Esophagus mucosa (tissue), 1 donor: ENCODE measurements around the gene CBFA2T3. TPM values are rescaled to one million over a fixed set of nuclear protein-coding genes. Genes with fewer than 3 reads are reported as not detected.

ENCODE experiments used
- ATAC-seq: fragments of 200-7000 bp; cut with Tn5 transposase; one replicate; pipeline ENCODE4 v1.9.1; 2020
- total RNA-seq: library from RNA; stranded (reverse); gene quantifications from one replicate; pipeline ENCODE4 v1.2.4, GENCODE V29; 2023
- donor health status: DM: yes; HTN: yes; CAD: no.

Gene CBFA2T3
- total RNA-seq, 1 donor from 2014 or later = 1.1 TPM

DNA sequence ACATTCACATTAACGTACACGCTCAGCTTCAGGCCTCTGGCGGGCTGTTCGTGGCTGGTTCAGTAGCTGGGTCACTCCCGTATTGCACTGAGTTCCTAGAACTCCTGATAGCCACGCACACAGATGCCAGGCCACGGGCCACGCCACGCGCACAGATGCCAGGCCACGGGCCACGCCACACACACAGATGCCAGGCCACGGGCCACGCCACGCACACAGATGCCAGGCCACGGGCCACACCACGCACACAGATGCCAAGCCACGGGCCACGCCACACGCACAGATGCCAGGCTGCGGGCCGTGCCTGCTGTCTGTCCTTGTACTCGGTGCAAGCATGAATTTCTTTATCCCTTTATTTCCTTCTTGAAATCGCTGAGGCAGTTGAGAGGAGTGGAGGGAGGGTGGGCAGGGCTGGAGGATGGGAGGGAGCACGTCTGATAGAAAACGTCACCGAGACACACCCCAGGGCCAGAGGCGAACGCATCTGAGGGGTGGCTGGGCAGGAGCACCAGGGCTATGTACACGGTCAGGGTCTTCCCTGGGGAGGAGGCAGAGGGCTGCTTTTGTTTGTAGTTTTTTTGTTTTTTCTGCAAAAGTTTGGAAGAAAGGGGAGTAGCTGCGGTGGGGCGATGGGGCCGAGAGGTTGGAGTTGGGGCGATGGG is 101.9 kb downstream of the CBFA2T3 start:
- ATAC-seq = no peak

DNA sequence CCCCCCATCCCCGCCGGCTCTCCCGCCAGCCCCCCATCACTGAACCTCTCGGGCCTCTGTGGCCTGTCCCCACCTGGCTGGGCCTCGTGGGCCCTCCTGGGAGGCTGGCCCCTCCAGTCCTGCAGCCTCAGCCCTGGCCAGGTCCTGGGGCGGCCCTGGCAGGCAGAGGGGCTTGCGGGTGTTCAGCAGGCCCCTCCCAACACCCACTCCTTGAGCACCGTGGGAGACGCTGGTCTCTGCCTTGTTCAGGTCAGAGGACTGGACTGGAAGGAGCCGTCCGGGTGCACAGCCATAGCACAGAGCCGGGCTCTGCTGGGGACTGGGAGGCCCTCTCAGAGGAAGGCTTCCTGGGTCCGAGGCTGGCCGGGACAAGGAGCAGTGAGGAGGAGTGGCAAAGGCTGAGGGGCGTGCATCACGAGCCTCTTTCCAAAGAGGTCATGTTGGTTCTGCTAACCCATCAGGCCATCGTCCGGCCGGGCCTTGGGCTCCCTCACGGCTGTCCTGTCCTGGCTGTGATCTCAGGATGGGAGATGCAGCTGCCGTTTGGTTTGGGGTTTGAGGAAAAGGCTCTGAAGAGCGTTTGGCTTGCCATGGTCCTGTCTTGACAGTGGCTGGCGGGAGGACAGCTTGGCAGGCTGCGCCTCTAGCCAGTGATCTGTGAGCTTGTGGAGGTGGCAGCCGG is 104.2 kb downstream of the CBFA2T3 start:
- no peak for ATAC-seq

DNA sequence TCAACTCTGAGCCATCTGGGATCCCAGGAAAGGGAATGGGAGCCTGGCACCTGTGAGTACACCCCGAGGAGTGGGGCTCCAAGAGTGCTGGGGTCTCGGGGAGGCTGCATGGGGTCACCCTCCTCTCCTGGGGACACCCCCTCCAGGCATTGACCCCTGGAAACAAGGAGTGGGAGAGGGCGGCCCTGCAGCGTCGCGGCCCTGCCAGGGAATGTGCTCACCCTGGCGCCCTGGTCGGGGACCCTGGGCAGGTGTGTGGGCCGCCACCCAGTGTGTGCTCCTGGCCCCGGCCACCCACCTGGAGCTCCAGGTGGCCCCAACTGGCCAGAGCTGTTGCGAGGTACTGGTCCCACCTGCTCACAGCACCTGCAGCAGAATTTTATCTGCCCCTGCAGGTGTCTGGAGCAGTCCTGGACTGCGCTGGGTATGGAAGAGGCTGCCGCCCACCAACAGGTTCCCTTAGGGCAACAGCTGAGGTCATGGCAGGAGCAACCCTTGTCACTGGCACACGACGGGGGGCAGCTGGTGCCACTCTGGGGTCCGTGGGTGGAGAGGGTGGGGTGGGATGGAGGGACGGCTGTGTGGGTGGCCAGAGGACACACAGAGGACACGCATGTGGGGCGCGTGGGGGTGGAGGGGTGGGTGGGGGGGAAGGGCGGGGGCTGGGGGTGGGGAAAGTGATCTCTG is 105.1 kb downstream of the CBFA2T3 start:
- no peak for ATAC-seq

DNA sequence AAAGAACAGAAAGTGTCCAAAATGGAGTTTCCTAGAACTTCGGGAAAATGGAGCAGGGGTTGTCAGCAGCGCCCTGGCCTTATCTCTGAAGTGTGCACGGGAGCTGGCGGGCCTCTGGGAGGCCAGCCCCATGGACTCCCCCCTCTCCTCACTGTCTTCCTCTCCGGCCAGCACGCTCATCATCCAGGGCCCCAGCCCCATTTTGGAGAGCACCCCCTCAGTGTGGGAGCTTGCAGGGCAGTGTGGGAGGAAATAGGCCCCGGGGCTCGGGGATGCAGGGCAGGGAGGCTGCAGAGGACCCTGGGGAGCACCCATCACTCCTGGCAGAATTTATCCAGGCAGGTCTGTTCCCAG is 105.7 kb downstream of the CBFA2T3 start:
- ATAC-seq = no peak

DNA sequence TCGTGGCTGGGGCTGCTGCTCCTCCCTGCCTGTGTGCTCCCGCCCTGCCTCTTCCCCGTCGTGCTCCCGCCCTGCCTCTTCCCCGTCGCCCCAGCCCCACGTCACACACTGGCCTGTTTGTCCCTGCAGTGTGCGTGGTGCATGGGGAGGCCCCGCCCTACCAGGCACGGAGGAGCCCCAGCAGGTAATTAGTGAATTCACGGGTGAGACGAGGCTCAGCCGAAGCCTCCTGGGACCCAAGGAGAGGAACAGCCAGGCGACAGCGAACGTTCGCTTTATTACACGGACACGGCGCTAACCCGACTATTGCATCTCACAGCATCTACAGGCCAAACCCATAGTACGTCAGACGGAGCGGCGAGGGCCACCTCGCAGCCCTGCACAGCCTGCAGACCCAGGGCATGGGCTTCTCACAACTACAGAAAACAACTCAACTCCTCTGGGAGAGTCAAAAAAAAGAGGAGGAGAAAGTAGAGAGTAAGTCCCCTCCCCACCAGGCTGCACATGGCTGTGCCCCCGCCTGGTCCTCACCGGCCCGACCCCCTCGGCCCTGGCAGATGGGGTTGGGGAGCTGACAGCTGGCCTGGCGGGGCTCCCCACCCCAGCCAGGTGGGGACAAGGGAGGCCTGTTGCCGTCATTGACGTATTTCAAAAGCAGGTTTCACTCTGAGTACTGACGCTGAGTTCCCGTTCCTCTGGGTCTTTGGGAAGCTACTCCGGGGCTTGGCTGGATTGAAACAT is 106.2 kb downstream of the CBFA2T3 start:
- ATAC-seq = no peak

DNA sequence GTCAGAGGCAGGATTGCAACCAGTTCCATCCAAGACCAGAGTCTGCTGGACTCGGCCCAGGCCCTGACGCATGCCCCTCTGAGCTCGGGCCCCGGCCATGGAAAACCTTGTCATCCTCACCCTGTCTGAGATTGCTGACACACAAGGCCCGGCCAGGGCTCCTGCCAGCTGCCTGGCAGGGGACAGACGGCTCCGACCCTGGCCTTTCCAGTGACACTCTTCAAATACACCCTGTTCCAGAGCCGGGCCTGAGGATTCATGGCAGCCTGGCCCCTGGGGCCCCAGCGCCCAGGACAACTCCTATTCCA is 107.4 kb downstream of the CBFA2T3 start:
- ATAC-seq = no peak

DNA sequence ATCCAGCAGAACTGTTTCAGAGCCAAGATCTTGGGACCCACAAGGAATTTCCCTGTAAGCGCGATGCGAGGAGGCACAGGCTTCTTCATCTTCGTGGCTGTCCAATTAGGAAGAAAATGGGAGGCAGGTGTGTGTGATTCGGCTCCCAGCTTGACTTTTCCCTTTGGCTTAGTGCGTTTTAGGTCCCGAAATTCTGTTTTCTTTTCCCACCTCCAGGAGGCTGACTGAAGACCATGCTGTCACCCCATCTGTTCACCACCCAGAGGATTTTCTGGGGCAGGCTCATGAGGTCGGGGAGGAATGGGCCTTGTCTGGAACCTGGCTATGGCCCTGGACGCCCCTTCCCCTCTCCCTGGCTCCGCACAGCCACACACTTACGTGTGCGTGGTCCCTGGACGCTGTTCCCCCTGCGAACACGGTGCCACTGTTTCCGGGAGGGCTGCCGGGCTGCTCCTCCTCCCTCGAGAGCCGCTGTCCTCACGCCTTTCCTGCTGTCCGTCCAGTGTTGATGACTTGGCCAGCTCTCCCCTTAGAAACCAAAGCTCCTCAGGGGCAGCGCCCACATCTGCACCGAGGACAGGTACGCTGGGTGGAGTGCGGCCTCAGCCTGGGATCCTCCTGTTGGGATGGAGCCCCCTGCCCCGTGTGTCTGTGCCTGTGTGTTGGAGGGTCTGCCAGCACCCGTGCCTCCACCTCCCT is 107.9 kb downstream of the CBFA2T3 start:
- no peak for ATAC-seq

DNA sequence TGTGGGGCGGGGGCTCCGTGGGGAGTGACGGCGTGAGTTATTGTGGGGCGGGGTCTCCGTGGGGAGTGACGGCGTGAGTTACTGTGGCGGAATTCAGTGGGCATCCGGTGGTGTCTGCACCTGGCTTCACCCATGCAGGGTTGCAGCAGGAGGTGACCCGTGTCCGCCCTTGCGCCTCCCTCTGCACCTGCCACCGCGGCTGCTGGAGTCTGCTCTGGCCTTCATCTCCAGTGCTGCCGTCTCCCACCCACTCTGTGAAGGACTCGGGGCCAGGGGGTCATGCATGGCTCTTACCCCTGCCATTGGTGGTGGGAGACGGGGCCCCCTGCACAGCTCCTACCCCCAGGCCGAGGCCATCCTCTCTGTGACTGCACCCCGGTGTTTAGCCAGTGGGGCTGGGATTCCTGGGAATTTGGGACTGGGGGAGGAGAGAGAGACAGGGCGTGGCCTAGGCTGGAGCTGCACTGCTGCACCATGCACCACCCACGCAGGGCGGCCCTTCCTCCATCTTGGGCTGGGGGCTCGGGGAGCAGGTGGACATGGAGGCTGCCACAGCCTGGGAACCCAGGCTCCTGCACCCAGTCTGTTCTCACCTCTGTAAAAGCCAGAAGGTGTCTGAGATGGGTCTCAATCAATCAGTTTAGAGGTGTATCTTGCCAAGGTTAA is 109.3 kb downstream of the CBFA2T3 start:
- ATAC-seq = no peak

DNA sequence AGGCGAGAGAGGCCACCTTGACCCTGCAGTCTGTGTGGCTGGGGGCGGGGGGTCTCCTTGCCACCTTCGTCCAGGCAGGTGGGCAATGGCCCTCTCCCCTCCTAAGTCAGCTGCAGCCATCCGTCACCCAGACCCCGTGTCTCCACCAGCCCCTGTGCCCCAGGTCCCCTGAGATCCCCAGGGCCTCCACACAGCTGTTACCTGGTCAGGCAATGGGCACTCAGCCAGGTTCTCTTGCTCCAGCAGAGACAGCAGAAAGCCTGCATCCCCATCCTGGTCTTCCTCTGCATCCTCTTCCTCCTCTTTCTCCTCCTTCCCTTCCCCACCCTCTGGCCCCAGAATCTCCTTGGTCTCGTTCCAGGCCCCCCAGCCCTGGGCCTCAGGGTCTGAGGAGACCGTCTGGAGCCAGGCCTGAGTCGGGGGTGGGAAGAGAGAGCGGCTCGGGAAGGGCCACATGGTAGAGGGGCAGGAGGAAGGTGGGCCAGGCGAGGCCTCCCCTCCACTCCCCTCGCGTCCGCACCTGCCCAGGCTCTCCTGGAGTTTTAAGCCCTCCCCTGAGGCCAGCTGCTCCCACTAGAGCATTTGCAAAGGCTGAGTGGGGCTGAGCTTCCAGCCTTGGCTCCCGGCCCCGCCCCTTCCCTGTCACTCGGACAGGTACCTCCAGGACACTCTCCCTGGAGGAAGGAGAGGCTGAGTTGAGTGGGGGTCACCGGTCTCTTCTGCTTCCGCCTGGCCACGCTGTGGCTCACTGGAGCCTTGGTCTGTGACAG is 110.7 kb downstream of the CBFA2T3 start, which contains the start of gene PABPN1L:
PABPN1L (minus strand) TSS at position 510 of the 770 bp plus-strand sequence; CDS start at position 456, 54 bp downstream.
- no peak for ATAC-seq

DNA sequence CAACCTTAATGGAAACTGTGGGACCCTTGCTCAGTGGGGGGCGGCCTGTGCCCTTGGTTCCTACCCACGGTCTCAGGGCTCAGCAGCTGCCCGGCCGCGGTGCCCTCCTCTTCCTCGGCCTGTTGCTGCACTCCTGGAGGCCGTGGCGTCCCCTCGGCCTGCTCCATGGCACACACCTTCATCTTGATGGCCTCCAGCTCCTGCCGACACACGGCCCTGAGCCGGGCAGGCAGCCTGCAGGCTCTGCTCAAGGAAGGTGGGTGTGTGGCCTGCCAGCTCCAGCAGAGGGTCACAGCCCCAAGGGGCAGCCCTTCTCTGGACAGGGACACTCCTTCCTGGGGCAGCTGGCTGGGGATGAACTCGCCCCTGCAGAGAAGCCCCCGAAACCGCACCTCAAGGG is 111.3 kb downstream of the CBFA2T3 start:
- no peak for ATAC-seq

DNA sequence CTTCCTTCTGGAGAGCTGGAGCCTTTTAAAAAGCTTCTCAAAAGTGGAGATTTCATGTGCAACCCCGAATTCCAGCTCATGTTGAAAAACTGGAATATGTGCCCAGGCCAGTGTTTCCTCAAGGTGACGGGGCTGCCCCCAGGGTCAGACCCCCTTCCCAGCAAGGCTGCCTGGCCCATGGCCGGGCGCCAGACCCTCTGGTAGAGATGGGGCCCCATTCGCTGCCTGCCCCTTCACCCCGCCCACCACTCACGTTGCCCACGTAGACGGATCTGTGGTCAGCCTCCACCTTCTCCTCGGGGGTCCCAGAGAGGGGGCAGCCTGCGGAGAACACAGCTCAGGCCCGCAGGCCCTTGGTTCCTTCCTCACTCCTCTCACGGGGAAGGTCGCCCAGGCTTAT is 111.7 kb downstream of the CBFA2T3 start:
- no peak for ATAC-seq

DNA sequence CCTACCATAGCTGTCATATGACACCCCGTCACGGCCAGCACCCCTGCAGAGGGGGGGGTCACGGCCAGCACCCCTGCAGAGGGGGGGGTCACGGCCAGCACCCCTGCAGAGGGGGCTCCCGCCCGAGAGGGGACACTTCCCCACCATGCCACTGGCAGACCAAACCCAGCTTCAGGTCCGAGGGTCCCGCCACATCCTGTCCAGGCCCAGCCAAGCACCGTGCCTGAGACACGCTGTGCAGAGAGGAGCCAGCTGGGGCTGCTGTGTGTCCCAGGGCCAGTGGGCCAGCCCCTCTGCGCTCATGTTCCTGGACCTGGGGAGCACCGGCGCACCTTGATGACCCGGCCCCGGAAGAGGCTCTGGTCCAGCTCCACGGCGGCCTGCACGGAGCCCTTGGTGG is 112.5 kb downstream of the CBFA2T3 start:
- ATAC-seq = peak; percentile 9

DNA sequence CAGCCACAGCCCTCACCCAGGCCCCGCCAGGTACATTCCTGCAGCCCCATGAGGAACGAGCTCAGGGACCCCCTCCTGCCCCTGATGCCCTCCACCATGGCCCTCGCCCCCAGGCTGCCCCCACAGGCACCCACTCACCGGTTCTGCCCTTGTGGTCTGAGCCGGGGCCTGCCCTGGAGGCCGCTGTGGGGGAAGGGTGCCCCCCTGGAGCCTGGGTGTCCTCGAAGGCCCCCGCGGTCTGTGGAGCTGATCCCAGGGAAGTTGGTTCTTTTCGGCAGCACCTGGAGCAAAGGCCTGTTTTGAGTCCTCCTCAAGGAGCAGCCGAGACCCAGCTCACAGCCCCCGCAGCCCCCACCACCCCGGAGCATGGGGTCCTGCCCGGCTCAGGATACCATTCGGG is 112.9 kb downstream of the CBFA2T3 start:
- ATAC-seq = no peak

DNA sequence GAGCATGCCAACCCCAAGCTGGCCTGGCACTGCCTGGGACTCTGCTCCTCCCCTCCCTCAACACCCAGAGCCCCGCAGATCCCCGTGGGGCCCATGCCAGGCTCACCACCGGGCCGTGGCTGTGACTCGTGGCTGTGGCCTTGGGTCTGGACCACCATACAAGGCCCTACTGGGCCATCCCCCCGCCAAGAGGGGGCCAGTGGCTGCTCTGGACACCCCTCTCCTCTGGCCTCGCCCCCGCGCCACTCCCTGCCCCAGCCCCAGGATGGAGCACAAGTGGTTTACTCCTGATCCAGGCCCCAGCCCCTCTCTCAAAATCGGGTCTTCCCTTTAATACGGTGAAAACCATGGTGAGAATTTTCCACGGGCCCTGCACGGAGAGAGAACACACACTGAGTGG is 113.6 kb downstream of the CBFA2T3 start:
- ATAC-seq = no peak

DNA sequence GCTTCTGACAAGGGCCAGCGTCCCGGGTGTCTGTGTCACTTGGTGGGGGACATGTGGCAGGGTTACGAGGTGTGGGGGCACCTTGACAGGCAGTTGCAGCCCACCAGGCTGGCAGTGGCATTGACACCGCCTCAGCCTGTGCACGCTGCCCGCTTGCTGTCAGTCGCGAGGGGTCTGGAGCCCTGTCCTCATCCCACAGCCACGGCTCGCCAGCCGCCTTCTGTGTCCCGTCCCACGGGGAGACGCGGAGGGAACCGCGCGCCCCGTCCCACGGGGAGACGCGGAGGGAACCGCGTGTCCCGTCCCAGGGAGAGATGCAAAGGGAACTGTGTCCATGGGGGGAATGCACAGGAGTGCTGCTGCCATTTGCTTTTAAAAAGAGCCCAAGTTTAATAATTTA is 114.0 kb downstream of the CBFA2T3 start:
- ATAC-seq = no peak

DNA sequence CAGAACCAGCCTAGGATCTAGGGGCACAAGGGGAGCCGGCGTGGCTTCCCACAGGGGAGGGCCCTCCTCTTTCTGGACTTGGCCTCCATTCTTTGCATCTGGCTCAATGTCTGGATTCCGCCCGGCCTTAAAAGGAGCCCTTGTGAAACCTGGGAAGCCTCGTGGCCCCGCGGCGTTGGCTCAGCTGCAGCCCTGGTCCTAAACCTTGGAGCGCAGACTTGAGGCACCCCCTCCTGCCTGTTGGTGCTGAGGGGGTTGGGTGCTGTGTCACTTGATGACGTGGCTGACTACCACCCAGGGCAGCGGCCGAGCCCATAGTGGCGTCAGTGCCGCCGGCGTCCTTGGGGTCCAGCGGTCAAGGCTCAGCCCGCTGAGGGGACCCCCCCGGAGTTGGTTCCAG is 115.6 kb downstream of the CBFA2T3 start:
- ATAC-seq = no peak

DNA sequence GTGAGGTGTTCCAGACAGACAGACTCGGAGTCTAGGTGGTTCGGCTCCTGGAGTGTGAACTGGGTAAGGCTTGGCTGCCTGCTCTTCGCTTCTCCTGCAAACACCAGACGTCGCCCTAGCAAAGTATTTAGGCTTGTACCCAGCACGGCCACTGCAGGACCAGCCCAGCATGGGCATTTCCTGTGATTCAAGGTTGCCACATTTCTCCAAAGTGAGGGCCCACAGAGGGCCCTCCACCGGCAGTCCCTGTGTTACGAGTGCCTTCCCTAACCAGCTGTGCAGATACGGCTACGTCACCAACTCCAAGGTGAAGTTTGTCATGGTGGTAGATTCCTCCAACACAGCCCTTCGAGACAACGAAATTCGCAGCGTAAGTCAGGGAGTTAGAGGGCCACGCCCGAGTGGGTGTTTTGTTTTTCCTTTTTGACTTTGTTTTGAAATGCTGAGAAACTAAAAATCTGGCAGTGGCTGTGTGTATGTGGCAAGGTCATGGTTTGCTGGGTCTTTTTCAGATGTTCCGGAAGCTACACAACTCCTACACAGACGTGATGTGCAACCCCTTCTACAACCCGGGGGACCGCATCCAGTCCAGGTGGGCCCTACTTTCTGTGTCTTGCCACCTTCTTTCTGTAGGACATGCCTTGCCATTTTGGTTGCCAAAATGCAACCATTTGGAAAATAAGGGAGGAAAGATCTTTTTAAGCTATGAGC is 117.5 kb downstream of the CBFA2T3 start:
- no peak for ATAC-seq

DNA sequence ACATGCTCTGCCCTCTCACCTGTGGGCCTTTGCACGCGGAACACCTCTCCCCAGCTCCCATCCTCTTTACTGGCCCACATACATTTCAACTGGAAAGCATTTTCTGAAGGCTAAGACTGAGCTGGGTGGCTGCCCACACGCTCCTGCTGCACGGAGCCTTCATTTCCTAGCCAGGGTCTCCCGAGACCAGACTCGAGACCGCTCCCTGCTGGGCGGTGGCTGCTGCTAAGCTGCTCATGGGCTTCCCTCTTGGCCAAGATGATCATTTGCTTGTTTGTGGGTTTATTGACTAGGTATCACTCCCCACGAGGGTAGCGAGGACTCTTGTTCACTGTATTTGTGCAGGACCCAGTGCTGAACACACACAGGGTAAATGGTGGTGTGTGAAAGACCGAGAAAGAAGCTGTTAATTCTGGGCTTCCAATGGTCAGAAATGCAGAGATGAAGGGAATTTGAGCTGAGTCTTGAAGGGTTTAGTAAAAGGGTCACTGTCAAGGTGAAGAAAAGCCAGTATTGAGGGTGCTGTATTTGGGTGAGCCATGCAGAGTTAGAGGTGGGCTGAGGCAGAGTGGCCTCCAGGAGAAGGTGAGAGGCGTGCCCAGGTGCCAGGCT is 119.2 kb downstream of the CBFA2T3 start:
- ATAC-seq = peak; percentile 53

DNA sequence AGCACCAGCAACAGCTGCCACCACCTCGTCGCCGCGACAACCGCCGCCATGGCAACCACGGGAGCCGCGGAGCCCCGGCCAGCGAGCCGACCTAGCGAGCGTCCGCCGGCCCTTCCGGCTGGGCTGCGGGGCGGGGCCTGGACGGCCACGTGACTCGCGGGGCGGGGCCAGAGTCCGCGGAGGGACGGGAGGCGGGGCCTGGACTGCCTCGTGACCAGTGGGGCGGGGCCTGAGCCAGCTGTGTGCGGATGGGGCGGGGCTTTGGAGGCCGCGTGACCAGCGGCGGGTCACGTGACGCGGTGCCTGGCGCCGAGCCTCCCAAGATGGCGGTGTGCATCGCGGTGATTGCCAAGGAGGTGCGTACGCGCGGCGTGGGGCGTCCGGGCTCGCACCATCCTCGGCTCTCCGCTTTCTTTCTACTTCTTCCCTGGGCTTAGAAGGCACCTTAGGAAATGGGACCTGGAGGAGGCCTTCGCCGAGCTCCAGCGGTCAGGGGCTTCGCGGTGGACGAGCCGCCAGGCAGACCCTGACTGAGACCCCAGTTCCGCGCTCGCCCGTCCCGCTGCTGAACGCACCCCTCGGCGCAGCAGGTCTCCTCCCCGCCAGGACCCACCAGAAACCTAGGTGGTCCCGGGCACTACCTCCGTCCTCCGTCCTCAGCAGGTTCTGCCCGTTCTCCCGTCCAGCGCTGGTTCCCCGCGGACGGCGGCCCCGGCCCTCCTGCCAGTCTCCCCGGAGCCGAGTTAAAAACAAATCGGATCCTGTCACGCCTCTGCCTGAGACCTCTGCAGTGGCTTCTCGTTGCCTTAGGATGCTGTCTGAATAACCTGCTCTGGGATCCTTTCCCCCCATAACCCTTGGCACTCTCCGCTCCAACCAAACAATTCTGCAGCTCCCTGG is 119.9 kb downstream of the CBFA2T3 start, which contains the start of the genes GALNS and TRAPPC2L:
GALNS (minus strand) TSS at position 120 of the 900 bp plus-strand sequence; CDS start at position 50, 70 bp downstream.
TRAPPC2L (plus strand) TSS at position 300 of the 900 bp plus-strand sequence; CDS start at position 324, 24 bp downstream.
- peak; percentile 98 for ATAC-seq
